Stomach smooth muscle (tissue), 2 donors: Measurements from ENCODE around the gene PTMA.
"Not testable (repeated sequence)": the region's sequence is repeated elsewhere in the genome, so short reads cannot be mapped to it uniquely, and the experiment has no call there.

Experiments used
- H3K27ac ChIP-seq: one replicate; pipeline ENCODE4 v1.7.0; 2013; ENCODE audit warnings: mild to moderate bottlenecking, low read length, inconsistent platforms
- H3K27me3 ChIP-seq, 2 donors: one replicate each; pipeline ENCODE4 v1.7.0; 2013; ENCODE audit warnings: low read length in 2 of 2; ENCODE audit not compliant: insufficient read depth in 2 of 2, control insufficient read depth in 1 of 2
- H3K36me3 ChIP-seq, 2 donors: one replicate each; pipeline ENCODE4 v1.7.0; 2013; ENCODE audit warnings: low read length in 2 of 2; ENCODE audit not compliant: control insufficient read depth in 2 of 2, insufficient read depth in 2 of 2
- H3K4me1 ChIP-seq: one replicate; pipeline ENCODE4 v1.7.0; 2013; ENCODE audit warnings: low read length; ENCODE audit not compliant: control insufficient read depth, insufficient read depth
- H3K4me3 ChIP-seq, 2 donors: one replicate each; pipeline ENCODE4 v1.7.0; 2013; ENCODE audit warnings: low read length in 2 of 2
- H3K9ac ChIP-seq, 2 donors: one replicate each; pipeline ENCODE4 v1.7.0; 2013; ENCODE audit warnings: low read length in 2 of 2, mild to moderate bottlenecking in 1 of 2
- H3K9me3 ChIP-seq, 2 donors: one replicate each; pipeline ENCODE4 v1.7.0; 2013; ENCODE audit warnings: low read length in 2 of 2; ENCODE audit not compliant: control insufficient read depth in 2 of 2
- donor health status: healthy.
- donor health status: Pancreatic carcinoma.

PTMA gene, protein sequence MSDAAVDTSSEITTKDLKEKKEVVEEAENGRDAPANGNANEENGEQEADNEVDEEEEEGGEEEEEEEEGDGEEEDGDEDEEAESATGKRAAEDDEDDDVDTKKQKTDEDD

DNA sequence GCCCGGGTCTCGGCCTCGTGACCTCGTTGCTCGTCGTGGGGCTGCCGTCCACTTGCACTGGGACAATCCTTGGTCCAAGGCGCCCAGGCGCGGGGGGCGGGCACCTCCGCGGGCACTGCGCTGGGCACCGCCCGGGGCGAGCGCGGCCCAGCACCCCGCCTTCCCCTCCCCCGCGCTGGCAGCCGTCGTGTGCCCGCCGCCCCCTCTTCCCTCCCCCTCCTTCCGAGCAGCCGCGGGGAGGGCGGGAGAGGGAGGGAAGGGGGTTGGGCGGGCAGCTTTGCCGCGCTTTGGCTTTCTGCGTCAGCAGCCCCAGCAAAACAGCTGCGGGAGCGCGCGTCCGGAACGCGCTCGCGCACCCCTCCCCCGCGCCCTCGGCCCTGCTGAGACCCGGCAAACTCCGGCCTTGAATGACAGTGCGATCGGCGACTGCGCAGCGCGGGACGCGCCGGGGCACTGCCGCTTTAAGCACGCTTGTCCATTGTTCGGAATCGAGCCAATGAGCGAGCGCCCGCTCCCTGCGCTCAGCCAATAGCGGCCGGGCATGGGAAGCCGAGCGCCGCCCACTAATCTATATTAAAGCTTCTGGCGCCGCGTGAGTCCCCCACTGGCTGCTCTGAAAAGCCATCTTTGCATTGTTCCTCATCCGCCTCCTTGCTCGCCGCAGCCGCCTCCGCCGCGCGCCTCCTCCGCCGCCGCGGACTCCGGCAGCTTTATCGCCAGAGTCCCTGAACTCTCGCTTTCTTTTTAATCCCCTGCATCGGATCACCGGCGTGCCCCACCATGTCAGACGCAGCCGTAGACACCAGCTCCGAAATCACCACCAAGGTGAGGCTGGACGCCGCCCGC lies at the start of gene PTMA:
Gene PTMA (plus strand): TSS at position 599 of the 846 bp plus-strand sequence. CDS start 182 bp downstream, at position 781.
- peaks cover 9 to 11% of the 10 kb centered on the region in 2 donors for H3K36me3 ChIP-seq
- no peaks in the 10 kb centered on the region for H3K27me3 ChIP-seq
- peak within 1 kb of the TSS; percentile 100 for H3K27ac ChIP-seq
- H3K9ac ChIP-seq, result peak within 1 kb of the TSS; percentile 98 to 99
- peaks cover 52% of the 10 kb centered on the region for H3K4me1 ChIP-seq
- peak within 1 kb of the TSS; percentile 92 to 93 for H3K4me3 ChIP-seq
- H3K9me3 ChIP-seq, result no peaks in the 10 kb centered on the region

DNA sequence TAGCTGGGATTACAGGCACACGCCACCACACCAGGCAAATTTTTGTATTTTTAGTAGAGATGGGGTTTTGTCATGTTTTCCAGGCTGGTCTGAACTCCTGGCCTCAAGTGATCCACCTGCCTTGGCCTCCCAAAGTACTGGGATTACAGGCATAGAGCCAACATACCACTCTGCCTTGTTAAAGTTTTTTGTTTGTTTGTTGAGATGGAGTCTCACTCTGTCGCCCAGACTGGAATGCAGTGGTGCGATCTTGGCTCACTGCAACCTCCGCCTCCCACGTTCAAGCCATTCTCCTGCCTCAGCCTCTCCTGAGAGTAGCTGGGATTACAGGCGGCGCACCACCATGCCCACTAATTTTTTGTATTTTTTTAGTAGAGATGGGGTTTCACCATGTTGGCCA lies 48.3 kb upstream of the PTMA start:
- H3K27ac ChIP-seq, H3K27me3 ChIP-seq, H3K9me3 ChIP-seq, H3K4me3 ChIP-seq, H3K4me1 ChIP-seq, H3K36me3 ChIP-seq, H3K9ac ChIP-seq: not testable (repeated sequence)

DNA sequence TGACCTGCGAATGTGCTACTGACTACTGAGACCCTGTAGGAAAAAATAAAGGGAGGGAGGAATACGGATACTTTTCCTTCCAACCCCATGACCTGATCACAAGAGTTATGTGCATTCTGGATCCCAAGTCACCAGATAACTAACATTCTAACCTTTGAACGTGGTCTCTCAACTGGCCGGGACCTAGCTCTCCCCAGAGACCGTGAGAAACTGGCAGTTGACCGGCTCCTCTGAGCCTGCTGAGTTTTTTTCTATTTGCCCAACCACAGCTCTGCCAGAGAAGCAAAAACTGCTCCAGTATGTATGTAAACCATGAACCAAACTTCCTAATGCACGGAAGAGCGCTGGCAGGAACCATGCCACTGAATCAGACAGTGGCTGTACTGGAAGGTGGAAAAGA lies 47.5 kb upstream of the PTMA start:
- no peak overlapping the region for H3K4me3 ChIP-seq
- H3K4me1 ChIP-seq, result peaks cover 18% of the 10 kb centered on the region
- no peak overlapping the region for H3K9ac ChIP-seq
- H3K27ac ChIP-seq, result peak overlapping the region; percentile 92
- H3K27me3 ChIP-seq, result no peaks in the 10 kb centered on the region
- H3K36me3 ChIP-seq, result no peaks in the 10 kb centered on the region
- H3K9me3 ChIP-seq, result no peaks in the 10 kb centered on the region

DNA sequence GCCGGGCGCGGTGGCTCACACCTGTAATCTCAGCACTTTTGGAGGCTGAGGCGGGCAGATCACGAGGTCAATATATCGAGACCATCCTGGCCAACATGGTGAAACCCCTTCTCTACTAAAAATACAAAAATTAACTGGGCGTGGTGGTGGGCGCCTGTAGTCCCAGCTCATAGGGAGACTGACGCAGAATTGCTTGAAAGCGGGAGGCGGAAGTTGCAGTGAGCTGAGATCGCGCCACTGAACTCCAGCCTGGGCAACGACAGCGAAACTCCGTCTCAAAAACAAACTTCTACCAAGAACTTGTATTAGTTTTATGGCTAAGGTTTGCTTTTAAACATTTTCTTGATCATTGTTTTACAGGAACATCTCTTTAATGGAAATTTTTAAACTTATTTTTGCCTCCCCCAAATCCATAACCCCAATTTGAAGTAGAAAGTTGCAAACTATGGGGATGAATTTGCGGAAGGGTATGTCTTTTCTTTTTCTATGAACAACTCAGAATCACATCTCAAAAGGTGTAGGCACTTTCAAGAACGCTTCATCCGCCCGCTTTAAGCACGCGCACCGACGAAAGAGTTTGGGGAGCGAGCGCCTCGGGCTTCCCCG lies 46.8 kb upstream of the PTMA start:
- Histone ChIP-seq H3K9me3 (no peaks in the 10 kb centered on the region), H3K4me1 (peaks cover 22% of the 10 kb centered on the region), H3K4me3 (peak overlapping the region; percentile 59 to 76), H3K9ac (peak overlapping the region; percentile 75 to 86), H3K27me3 (no peaks in the 10 kb centered on the region), H3K36me3 (no peaks in the 10 kb centered on the region), H3K27ac (peak overlapping the region; percentile 92)

DNA sequence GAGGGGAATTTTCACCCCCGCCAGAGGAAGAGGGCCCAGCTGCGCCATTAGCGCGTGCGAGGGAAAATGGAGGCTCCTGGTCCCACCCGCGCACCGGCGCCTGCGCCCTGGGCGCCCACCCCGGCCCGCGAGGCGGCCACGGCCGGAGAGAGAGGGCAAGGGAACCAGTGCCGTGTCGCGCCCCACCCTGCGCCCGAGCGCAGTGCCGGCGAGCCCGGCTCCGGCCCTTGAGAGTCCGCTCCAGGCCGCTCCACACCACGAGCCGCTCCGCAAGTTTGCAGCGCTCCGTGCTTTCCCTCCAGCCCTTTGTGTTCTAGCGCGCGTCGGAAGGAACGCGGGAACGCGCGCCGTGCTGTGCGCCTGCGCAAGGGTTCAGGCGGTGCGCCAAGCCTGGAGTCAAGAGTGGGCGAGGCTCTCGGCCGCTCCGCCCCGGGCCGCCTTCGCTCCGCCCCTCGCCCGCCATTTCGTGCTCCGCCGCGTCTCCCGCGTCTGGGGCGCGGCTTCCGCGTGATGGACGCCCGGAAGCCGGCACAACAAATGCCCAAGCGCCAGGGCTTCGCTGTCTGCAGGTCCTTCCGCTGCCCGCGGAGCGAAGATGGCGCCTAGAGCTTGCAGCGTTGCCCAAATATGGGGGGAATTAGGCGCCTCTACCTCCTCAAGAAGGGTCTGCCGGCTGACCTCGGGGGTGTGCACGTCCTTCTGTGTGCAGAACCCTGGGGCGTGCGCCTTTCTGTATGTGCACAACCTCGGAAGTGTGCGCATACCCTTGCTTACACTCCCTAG lies 46.1 kb upstream of the PTMA start:
- no peaks in the 10 kb centered on the region for H3K27me3 ChIP-seq

DNA sequence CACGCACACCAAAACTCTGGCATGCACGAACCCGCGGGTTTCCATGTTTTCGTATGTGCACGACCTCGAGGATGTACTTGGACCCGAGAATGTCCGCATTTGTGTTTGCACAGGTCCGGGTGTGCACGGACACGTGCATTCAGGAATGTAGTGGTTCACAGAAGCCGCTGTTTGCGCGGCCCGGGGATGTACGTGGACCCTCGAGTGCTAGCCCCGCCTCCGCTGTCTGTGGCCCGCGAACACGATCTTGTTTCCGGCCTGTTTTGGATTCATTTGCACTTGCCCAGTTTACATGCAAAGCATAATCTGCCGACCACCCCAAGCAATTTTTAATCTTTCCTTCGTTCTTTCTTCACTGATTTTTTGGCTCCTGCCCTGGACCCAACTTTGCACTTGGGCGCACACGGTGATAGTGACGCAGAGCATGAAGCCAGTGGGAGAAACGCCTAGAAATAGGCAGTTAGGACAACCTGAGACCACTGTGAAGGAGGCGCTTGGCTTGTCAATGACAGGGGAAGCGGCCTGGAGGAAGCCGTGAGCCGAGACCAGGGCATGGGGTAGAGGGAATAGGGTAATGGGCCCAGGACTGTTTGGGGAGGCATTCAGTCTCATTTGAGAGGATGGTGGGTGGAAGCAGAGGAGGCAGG lies 45.4 kb upstream of the PTMA start:
- H3K27me3 ChIP-seq, result no peaks in the 10 kb centered on the region
- H3K4me3 ChIP-seq, result peak overlapping the region; percentile 48 to 76
- H3K9me3 ChIP-seq, result no peaks in the 10 kb centered on the region
- H3K27ac ChIP-seq, result peak overlapping the region; percentile 92
- peak overlapping the region in 1 of 2 donors; percentile 23 for H3K9ac ChIP-seq
- H3K36me3 ChIP-seq, result no peaks in the 10 kb centered on the region
- H3K4me1 ChIP-seq, result peaks cover 34% of the 10 kb centered on the region

More for the DNA sequence above, 46.1 kb upstream of the PTMA start:
- no peaks in the 10 kb centered on the region for H3K9me3 ChIP-seq
- peak overlapping the region; percentile 75 to 86 for H3K9ac ChIP-seq
- peak overlapping the region; percentile 59 to 76 for H3K4me3 ChIP-seq
- H3K4me1 ChIP-seq, result peaks cover 28% of the 10 kb centered on the region
- H3K36me3 ChIP-seq, result no peaks in the 10 kb centered on the region
- H3K27ac ChIP-seq, result peak overlapping the region; percentile 92

DNA sequence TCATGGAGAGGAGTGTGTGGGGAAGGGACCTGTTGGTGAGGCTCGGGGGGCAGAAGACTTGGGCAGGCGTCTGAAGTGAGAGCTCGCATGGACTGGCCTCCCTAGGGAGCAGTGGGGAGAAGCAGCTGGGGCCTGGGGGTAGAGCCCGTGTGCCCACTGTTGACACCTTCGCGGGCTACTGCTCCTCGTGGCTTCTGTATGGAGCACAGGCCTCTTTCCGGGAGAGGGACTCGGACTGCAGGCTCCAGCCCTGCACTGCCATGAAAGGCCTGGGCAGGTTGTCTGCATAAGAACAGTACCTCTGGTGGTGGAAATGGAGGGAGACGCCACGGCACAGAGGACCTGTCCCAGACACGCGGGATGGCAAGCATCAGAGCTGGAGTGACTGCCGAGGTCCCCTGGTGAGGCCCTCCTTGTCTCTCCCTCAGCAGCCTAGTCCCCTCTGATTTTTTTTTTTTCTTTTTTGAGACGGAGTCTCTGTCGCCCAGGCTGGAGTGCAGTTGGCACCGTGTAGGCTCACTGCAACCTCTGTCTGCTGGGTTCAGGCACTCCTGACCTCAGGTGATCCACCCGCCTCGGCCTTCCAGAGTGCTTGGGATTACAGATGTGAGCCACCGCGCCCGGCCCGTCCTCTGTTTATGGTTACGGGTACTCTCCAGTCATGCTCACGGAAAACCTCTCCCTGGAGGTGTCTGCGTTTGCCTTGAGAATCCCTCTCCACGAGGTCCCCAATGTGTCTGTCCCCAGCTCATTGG lies 44.7 kb upstream of the PTMA start:
- no peak overlapping the region for H3K4me3 ChIP-seq
- H3K27me3 ChIP-seq, result no peaks in the 10 kb centered on the region
- H3K9ac ChIP-seq, result no peak overlapping the region
- H3K27ac ChIP-seq, result peak overlapping the region; percentile 92
- H3K4me1 ChIP-seq, result peaks cover 36% of the 10 kb centered on the region
- no peaks in the 10 kb centered on the region for H3K36me3 ChIP-seq
- H3K9me3 ChIP-seq, result no peaks in the 10 kb centered on the region

DNA sequence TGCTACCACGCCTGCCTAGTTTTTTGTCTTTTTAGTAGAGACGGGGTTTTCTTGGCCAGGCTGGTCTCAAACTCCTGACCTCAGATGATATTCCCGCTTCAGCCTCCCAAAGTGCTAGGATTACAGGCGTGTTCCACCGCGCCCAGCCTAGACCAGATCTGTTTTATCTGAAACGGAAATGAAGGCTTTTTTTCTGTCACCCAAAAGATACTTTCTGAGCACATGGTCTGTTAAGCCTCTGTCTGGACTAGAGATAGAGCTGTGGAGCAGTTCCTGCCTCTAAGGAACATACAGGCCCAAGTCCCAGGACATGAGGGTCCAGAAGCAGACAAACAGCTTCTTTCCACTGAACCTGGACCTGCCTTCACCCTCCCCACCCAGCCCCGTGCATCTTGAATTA lies 43.6 kb upstream of the PTMA start:
- Histone ChIP-seq H3K36me3 (no peaks in the 10 kb centered on the region), H3K4me3 (no peak overlapping the region), H3K4me1 (peaks cover 37% of the 10 kb centered on the region), H3K27ac (peak overlapping the region; percentile 100), H3K9ac (no peak overlapping the region), H3K9me3 (no peaks in the 10 kb centered on the region), H3K27me3 (no peaks in the 10 kb centered on the region)

DNA sequence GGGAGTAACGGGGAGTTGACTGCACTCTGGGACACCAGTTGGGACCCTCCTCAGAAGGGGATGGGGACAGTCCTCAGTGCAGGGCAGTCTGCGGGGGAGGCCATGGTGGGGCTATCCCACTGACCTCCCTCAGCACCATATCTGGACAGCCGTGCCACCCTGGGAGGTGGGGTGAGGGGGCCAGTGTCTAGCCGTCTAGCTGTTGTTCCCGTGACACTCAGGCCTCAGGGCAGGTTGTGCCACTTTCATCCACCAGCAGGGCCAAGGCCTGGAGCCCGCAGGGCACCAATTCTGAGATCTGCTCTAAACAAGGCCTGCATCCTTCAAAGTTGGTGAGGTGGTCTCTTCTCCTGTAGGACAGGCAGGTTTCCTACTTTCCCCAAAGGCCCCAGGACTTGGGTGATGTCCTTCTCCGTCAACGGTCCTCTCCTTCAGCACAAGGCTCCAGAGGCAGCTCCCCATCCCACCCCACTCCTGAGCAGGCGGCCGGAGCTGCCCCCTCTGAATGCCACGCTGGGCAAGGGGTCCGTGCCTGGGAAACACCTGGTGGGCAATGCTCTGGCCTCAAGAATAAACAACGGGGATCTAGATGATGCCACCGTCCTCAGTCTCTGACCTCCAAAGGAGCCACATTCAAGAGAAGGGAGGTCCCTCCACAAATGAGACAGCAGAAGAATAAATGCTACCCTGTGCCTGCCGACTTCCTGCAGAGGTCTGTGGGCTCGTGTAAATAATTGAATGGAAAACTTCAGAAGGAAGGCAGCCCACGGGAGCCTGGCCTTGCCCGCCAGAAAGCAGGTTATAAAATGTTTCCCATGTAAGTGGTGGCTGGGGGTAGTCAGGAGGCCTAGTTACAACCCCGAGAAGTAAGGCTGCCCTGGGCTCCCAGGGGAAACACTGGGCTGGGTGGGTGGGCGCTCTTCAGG lies 42.8 kb upstream of the PTMA start:
- H3K27ac ChIP-seq, result peak overlapping the region; percentile 100
- H3K36me3 ChIP-seq, result no peaks in the 10 kb centered on the region
- H3K9me3 ChIP-seq, result no peaks in the 10 kb centered on the region
- H3K27me3 ChIP-seq, result no peaks in the 10 kb centered on the region
- H3K4me1 ChIP-seq, result peaks cover 43% of the 10 kb centered on the region
- peak overlapping the region; percentile 95 to 99 for H3K9ac ChIP-seq
- H3K4me3 ChIP-seq, result peak overlapping the region in 1 of 2 donors; percentile 81
